T-helper 1 cell treated with Interleukin-12 subunit alpha and Interleukin-12 subunit beta and Interleukin-4 antibody, amounts not matched to agents 30 ng/mL and 1 ng/mL, for 36 hours (primary cell): ENCODE data around the gene WDTC1. TPM values are rescaled to one million over a fixed set of nuclear protein-coding genes. Genes with fewer than 3 reads are reported as not detected.

Experiments used
- intact Hi-C: fragments of 100-400 bp; cut with micrococcal nuclease; formaldehyde crosslinking; loops from one replicate; pipeline ENCODE4 v1.15.1; 2024
- total RNA-seq: library from RNA; stranded (reverse); gene quantifications from 2 replicates; pipeline ENCODE4 v1.2.3, GENCODE V29; 2022

WDTC1 gene
- total RNA-seq, 1 donor from 2014 or later = 31.6 TPM

- intact Hi-C loops = no loop called here
These were observed 116.5 kb downstream of the WDTC1 start for GRCh38 chr1:27350663-27351540.

GRCh38 chr1:27351541-27352107 is 117.2 kb downstream of the WDTC1 start:
- intact Hi-C loops = no loop called here

- intact Hi-C loops = no loop called here
These were observed 118.7 kb downstream of the WDTC1 start for GRCh38 chr1:27353166-27353565.

GRCh38 chr1:27353629-27354028 is 119.2 kb downstream of the WDTC1 start:
- intact Hi-C loops = no loop called here

GRCh38 chr1:27355683-27356082 is 121.3 kb downstream of the WDTC1 start:
- intact Hi-C loops = loop anchor here (2.0 kb wide), 1 partner anchor 55 kb away; no protein-coding TSS in a partner anchor

- intact Hi-C loops = loop anchor here (2.0 kb wide), 1 partner anchor 55 kb away; no protein-coding TSS in a partner anchor
These were observed 121.8 kb downstream of the WDTC1 start for GRCh38 chr1:27356277-27356618.

GRCh38 chr1:27356619-27357280 is 122.3 kb downstream of the WDTC1 start:
- intact Hi-C loops = loop anchor here (1.0 to 2.0 kb wide), 6 partner anchors 13 to 250 kb away; partner anchors contain the start of genes CD164L2 and GPR3

- intact Hi-C loops = loop anchor here (1.0 to 2.0 kb wide), 6 partner anchors 14 to 249 kb away; partner anchors contain the start of genes CD164L2 and GPR3
These were observed 123.0 kb downstream of the WDTC1 start for GRCh38 chr1:27357281-27358037.

Other genes starting within 250 kb of the WDTC1 start
- 0.32 and 0.68 TPM in 2 replicates for gene TRNP1, start 240.9 kb upstream of the WDTC1 start, total RNA-seq
- not detected in 2 replicates for gene TENT5B, start 221.8 kb upstream of the WDTC1 start, total RNA-seq
- gene SLC9A1, start 79.5 kb upstream of the WDTC1 start, total RNA-seq = 28.0 and 30.0 TPM in 2 replicates
- gene TMEM222, start 87.5 kb downstream of the WDTC1 start, total RNA-seq = 43.4 and 44.7 TPM in 2 replicates
- gene SYTL1, start 107.4 kb downstream of the WDTC1 start, total RNA-seq = 104 and 105 TPM in 2 replicates
- 14.7 and 15.5 TPM in 2 replicates for gene MAP3K6, start 132.3 kb downstream of the WDTC1 start, total RNA-seq
- gene FCN3, start 140.2 kb downstream of the WDTC1 start, total RNA-seq = not detected in 2 replicates
- gene CD164L2, start 148.7 kb downstream of the WDTC1 start, total RNA-seq = not detected in 2 replicates
- gene GPR3, start 158.0 kb downstream of the WDTC1 start, total RNA-seq = 0.32 and 0.56 TPM in 2 replicates